Embryonic facial prominence (tissue), 1 donor: ENCODE results near the gene SS18L1.

ENCODE experiments used
- DNase-seq: peaks from one replicate; pipeline ENCODE4 v3.0.0-alpha.2; 2016; ENCODE audit errors: extremely low spot score

Gene SS18L1

GRCh38 chr20:62172666-62173065 lies 29.1 kb downstream of the SS18L1 start:
- DNase-seq = no peak

- no peak for DNase-seq
Measured at GRCh38 chr20:62174021-62174804, 30.6 kb downstream of the SS18L1 start.

- no peak for DNase-seq
Measured at GRCh38 chr20:62174870-62175624, 31.5 kb downstream of the SS18L1 start.

- DNase-seq = no peak
Measured at GRCh38 chr20:62175711-62176110, 32.1 kb downstream of the SS18L1 start.

GRCh38 chr20:62176866-62177265 lies 33.3 kb downstream of the SS18L1 start:
- no peak for DNase-seq

- DNase-seq = no peak
Measured at GRCh38 chr20:62177307-62177706, 33.7 kb downstream of the SS18L1 start.

GRCh38 chr20:62178316-62179161 lies 35.0 kb downstream of the SS18L1 start:
- DNase-seq = no peak

- DNase-seq = no peak
Measured at GRCh38 chr20:62179162-62179504, 35.6 kb downstream of the SS18L1 start.

- no peak for DNase-seq
Measured at GRCh38 chr20:62181808-62182207, 38.2 kb downstream of the SS18L1 start.

- DNase-seq = peak; percentile 87
Measured at GRCh38 chr20:62182469-62183425, 39.2 kb downstream of the SS18L1 start, which contains the start of gene MTG2. TSS of gene MTG2 (plus strand) at chr20:62183028. CDS start at chr20:62193421, 10,393 bp downstream.

GRCh38 chr20:62183426-62184142 lies 40.0 kb downstream of the SS18L1 start:
- no peak for DNase-seq

- no peak for DNase-seq
Measured at GRCh38 chr20:62186096-62186426, 42.5 kb downstream of the SS18L1 start.

GRCh38 chr20:62186887-62187866 lies 43.6 kb downstream of the SS18L1 start:
- DNase-seq = no peak

GRCh38 chr20:62190639-62191411 lies 47.3 kb downstream of the SS18L1 start:
- DNase-seq = no peak

- no peak for DNase-seq
Measured at GRCh38 chr20:62191781-62192559, 48.4 kb downstream of the SS18L1 start.

GRCh38 chr20:62192635-62193034 lies 49.1 kb downstream of the SS18L1 start:
- no peak for DNase-seq
